Uterus (tissue), 2 donors: ENCODE measurements around the gene ACTMAP.
"Not testable (repeated sequence)": the region's sequence is repeated elsewhere in the genome, so short reads cannot be mapped to it uniquely, and the experiment has no call there.

Experiments
- CTCF ChIP-seq, 4 experiments: fragments of 200-600 bp in 2 of 4; fragments of 450-650 bp in 2 of 4; sonication (generic) in 2 of 4; IDR thresholded peaks; one replicate each; pipeline ENCODE4 v1.5.1; 2016 to 2019; ENCODE audit warnings: antibody characterized with exemption in 4 of 4, mild to moderate bottlenecking in 2 of 4, moderate library complexity in 1 of 4
- POLR2A ChIP-seq, 2 donors: fragments of 450-650 bp; IDR thresholded peaks; one replicate each; pipeline ENCODE4 v1.6.1; 2016; ENCODE audit warnings: antibody characterized with exemption in 2 of 2, mild to moderate bottlenecking in 1 of 2, moderate library complexity in 1 of 2

- not testable (repeated sequence) for TF ChIP-seq CTCF, POLR2A (IDR thresholded peaks at IDR 0.05)
Observed at GRCh38 chr19:40730065-40730464, 20.2 kb downstream of the ACTMAP start.
